ENCODE measurements around the gene ABHD12.

Gene ABHD12

DNA sequence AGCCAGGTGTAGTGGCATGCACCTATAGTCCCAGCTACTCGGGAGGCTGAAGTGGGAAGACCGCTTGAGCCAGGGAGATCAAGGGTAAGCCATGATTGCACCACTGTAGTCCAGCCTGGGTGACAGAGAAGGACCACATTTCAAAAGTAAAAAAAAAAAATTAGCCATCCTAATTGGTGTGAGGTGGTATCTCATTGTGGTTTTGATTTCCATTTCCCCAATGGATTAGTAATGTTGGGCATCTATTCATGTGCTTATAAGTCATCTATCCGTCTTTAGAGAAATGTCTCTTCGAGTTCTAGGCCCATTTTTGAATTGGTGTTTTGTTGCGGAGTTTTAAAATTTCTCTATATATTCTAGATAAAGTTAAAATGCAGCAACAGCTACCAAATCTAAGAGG lies 21.7 kb downstream of the ABHD12 start:
- 95 to 96% methylated on average over 2 of the region's 5 CpGs for WGBS, 2 experiments (ENCODE audit: insufficient coverage in 2 of 2)
- Histone ChIP-seq H3K9me3 (ENCODE audit: control insufficient read depth, low read length) (no peaks in the 10 kb centered on the region), H3K36me3 (ENCODE audit: control insufficient read depth, insufficient read depth, low read length) (peaks cover 17% of the 10 kb centered on the region), H3K27ac (ENCODE audit: low read depth, low read length, severe bottlenecking) (no peak overlapping the region), H3K4me1 (ENCODE audit: control insufficient read depth, insufficient read depth, low read length, poor library complexity, severe bottlenecking) (no peaks in the 10 kb centered on the region), H3K4me3 (ENCODE audit: extremely low read depth, insufficient read depth, low read length, poor library complexity, severe bottlenecking) (no peak overlapping the region)

DNA sequence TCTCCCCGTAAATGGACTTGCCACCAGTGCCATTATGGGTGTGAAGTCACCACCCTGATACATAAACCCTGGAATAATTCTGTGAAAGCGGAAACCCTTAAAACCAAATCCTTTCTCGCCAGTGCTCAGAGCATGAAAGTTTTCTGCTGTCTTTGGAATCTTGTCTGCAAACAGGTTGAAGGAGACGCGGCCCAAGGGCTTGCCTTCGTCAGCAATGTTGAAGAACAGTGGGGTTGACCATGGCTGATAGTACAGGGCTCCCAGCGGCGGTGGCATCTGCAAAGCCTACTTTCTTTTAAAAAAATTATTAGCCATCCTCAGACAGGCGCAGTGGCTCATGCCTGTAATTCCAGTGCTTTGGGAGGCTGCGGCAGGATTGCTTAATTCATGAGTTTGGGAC lies 22.1 kb downstream of the ABHD12 start:
- H3K36me3 ChIP-seq (ENCODE audit: control insufficient read depth, insufficient read depth, low read length), result peaks cover 14% of the 10 kb centered on the region
- H3K4me1 ChIP-seq (ENCODE audit: control insufficient read depth, insufficient read depth, low read length, poor library complexity, severe bottlenecking), result no peaks in the 10 kb centered on the region
- H3K4me3 ChIP-seq (ENCODE audit: extremely low read depth, insufficient read depth, low read length, poor library complexity, severe bottlenecking), result no peak overlapping the region
- H3K27ac ChIP-seq (ENCODE audit: low read depth, low read length, severe bottlenecking), result no peak overlapping the region
- WGBS, 2 experiments (ENCODE audit: insufficient coverage in 2 of 2), result 91 to 100% methylated on average over 4 to 9 of the region's 10 CpGs
- H3K9me3 ChIP-seq (ENCODE audit: control insufficient read depth, low read length), result no peaks in the 10 kb centered on the region

- no peaks in the 10 kb centered on the region for H3K9me3 ChIP-seq (ENCODE audit: control insufficient read depth, low read length)
- H3K4me1 ChIP-seq (ENCODE audit: control insufficient read depth, insufficient read depth, low read length, poor library complexity, severe bottlenecking), result no peaks in the 10 kb centered on the region
- H3K36me3 ChIP-seq (ENCODE audit: control insufficient read depth, insufficient read depth, low read length), result peaks cover 11% of the 10 kb centered on the region
- no peak overlapping the region for H3K27ac ChIP-seq (ENCODE audit: low read depth, low read length, severe bottlenecking)
- WGBS, 2 experiments (ENCODE audit: insufficient coverage in 2 of 2), result 60 to 93% methylated on average over 1 to 2 of the region's 2 CpGs
- H3K4me3 ChIP-seq (ENCODE audit: extremely low read depth, insufficient read depth, low read length, poor library complexity, severe bottlenecking), result no peak overlapping the region
Measured at GRCh38 chr20:25364879-25365699, 25.5 kb downstream of the ABHD12 start.

GRCh38 chr20:25364180-25364788 lies 26.4 kb downstream of the ABHD12 start:
- WGBS, 2 experiments (ENCODE audit: insufficient coverage in 2 of 2), result 67% methylated on average over 1 of the region's 3 CpGs; no CpG with 5 or more reads in 1 of the 2 experiments

DNA sequence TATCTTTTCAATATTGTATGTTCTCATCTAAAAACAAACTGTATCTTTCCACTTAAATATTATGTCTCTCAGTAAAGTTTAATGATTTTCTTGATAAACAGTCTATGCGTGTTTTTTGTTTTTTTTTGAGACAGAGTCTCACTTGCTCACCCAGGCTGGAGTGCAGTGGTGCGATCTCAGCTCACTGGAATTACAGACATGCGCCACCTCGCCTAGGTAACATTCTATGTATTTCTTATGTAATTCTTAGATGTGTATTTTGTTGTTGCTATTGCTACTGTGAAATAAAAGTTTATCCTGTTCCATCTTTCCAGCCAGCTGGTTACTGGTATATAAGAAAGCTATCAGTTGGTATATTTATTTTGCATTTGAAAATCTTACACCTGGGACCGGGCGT lies 29.4 kb downstream of the ABHD12 start:
- 88 to 100% methylated on average over 2 to 4 of the region's 6 CpGs for WGBS, 2 experiments (ENCODE audit: insufficient coverage in 2 of 2)
- Histone ChIP-seq H3K4me3 (ENCODE audit: extremely low read depth, insufficient read depth, low read length, poor library complexity, severe bottlenecking) (no peak overlapping the region), H3K36me3 (ENCODE audit: control insufficient read depth, insufficient read depth, low read length) (no peaks in the 10 kb centered on the region), H3K4me1 (ENCODE audit: control insufficient read depth, insufficient read depth, low read length, poor library complexity, severe bottlenecking) (no peaks in the 10 kb centered on the region), H3K27ac (ENCODE audit: low read depth, low read length, severe bottlenecking) (peak overlapping the region; percentile 72), H3K9me3 (ENCODE audit: control insufficient read depth, low read length) (no peaks in the 10 kb centered on the region)

More at GRCh38 chr20:25364180-25364788, 26.4 kb downstream of the ABHD12 start:
- Histone ChIP-seq H3K4me1 (ENCODE audit: control insufficient read depth, insufficient read depth, low read length, poor library complexity, severe bottlenecking) (no peaks in the 10 kb centered on the region), H3K27ac (ENCODE audit: low read depth, low read length, severe bottlenecking) (no peak overlapping the region), H3K4me3 (ENCODE audit: extremely low read depth, insufficient read depth, low read length, poor library complexity, severe bottlenecking) (no peak overlapping the region), H3K36me3 (ENCODE audit: control insufficient read depth, insufficient read depth, low read length) (peaks cover 11% of the 10 kb centered on the region), H3K9me3 (ENCODE audit: control insufficient read depth, low read length) (no peaks in the 10 kb centered on the region)

DNA sequence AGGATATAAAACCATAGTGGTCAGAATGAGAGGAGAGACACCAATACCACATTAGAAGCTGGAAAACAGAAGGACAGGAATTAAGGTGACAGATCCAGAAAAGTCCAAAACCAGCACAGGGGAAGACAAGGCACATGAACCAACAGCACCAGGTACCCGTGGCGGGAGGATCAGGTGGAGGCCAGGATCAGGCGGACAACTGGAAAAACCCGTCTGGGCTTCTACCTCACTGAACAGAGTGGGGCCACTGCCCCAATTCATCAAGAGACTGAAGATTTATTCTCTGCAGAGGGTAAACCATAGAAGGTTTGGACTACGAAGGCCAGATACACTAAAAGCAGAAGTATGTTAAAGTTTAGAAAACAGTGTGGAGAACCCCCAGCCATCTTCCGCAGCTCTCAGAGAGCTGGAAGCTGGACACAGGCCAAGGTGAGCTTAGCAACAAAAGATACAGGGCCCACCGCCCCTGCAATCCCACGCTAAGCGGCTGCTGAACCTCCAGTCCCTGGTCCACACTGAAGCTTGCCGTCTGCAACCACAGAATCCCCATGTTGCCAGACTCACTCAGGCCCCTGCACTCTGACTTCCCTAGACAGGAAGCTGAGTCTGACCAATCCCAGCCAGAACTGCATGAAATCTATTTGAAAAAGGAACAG lies 29.9 kb downstream of the ABHD12 start:
- Histone ChIP-seq H3K4me1 (ENCODE audit: control insufficient read depth, insufficient read depth, low read length, poor library complexity, severe bottlenecking) (no peaks in the 10 kb centered on the region), H3K36me3 (ENCODE audit: control insufficient read depth, insufficient read depth, low read length) (no peaks in the 10 kb centered on the region), H3K4me3 (ENCODE audit: extremely low read depth, insufficient read depth, low read length, poor library complexity, severe bottlenecking) (no peak overlapping the region), H3K27ac (ENCODE audit: low read depth, low read length, severe bottlenecking) (peak overlapping the region; percentile 72), H3K9me3 (ENCODE audit: control insufficient read depth, low read length) (no peaks in the 10 kb centered on the region)
- WGBS, 2 experiments (ENCODE audit: insufficient coverage in 2 of 2), result 90 to 95% methylated on average over 8 of the region's 10 CpGs

GRCh38 chr20:25356271-25356933 lies 34.2 kb downstream of the ABHD12 start:
- peaks cover 4% of the 10 kb centered on the region for H3K4me1 ChIP-seq (ENCODE audit: control insufficient read depth, insufficient read depth, low read length, poor library complexity, severe bottlenecking)
- peaks cover 4% of the 10 kb centered on the region for H3K9me3 ChIP-seq (ENCODE audit: control insufficient read depth, low read length)
- H3K27ac ChIP-seq (ENCODE audit: low read depth, low read length, severe bottlenecking), result no peak overlapping the region
- no peaks in the 10 kb centered on the region for H3K36me3 ChIP-seq (ENCODE audit: control insufficient read depth, insufficient read depth, low read length)
- whole genome bisulfite sequencing, 2 experiments (ENCODE audit: insufficient coverage in 2 of 2), result 56 to 58% methylated on average over 9 to 10 of the region's 10 CpGs
- no peak overlapping the region for H3K4me3 ChIP-seq (ENCODE audit: extremely low read depth, insufficient read depth, low read length, poor library complexity, severe bottlenecking)

- H3K27ac ChIP-seq (ENCODE audit: low read depth, low read length, severe bottlenecking), result no peak overlapping the region
- no peaks in the 10 kb centered on the region for H3K36me3 ChIP-seq (ENCODE audit: control insufficient read depth, insufficient read depth, low read length)
- H3K4me3 ChIP-seq (ENCODE audit: extremely low read depth, insufficient read depth, low read length, poor library complexity, severe bottlenecking), result no peak overlapping the region
- H3K9me3 ChIP-seq (ENCODE audit: control insufficient read depth, low read length), result peaks cover 4% of the 10 kb centered on the region
- WGBS, 2 experiments (ENCODE audit: insufficient coverage in 2 of 2), result 86 to 95% methylated on average over 1 to 2 of the region's 2 CpGs
- peaks cover 4% of the 10 kb centered on the region for H3K4me1 ChIP-seq (ENCODE audit: control insufficient read depth, insufficient read depth, low read length, poor library complexity, severe bottlenecking)
Measured at GRCh38 chr20:25355866-25356265, 34.8 kb downstream of the ABHD12 start.

DNA sequence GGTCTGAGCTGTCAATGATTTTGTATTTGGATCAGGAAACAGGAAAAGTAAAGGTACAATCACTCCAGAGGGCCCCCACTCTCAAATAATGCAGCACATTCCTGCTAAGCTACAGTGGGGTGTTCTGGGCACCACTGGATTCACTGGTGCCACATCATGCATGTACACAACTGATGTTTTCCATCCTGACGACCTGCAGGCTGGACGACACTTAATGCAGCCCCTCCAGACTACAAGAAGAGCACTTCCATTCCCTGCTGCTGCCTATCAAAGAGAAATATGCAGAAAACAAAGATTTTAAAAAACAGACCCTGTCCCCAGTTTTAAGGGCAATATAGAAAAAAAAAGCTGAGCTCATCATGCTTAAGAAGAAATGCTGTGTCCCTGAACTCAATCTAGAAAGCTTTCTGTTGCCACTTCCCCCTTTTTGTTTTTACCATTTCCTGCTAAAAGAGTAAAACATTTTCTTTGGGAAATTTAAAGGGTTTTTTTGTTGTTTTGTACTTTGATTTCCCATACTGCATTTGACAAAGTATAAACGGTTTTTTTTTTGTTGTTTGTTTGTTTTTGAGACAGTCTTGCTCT lies 35.5 kb downstream of the ABHD12 start:
- Histone ChIP-seq H3K4me1 (ENCODE audit: control insufficient read depth, insufficient read depth, low read length, poor library complexity, severe bottlenecking) (peaks cover 4% of the 10 kb centered on the region), H3K4me3 (ENCODE audit: extremely low read depth, insufficient read depth, low read length, poor library complexity, severe bottlenecking) (no peak overlapping the region), H3K36me3 (ENCODE audit: control insufficient read depth, insufficient read depth, low read length) (no peaks in the 10 kb centered on the region), H3K27ac (ENCODE audit: low read depth, low read length, severe bottlenecking) (no peak overlapping the region), H3K9me3 (ENCODE audit: control insufficient read depth, low read length) (peaks cover 4% of the 10 kb centered on the region)
- 67 to 100% methylated on average over 1 to 2 of the region's 3 CpGs for WGBS, 2 experiments (ENCODE audit: insufficient coverage in 2 of 2)

Data from mesodermal cell (in vitro differentiated cells).